Urinary bladder (tissue), 4 donors: ENCODE results near the gene SHISA8. TPM values are rescaled to one million over a fixed set of nuclear protein-coding genes. Genes with fewer than 3 reads are reported as not detected.

Experiments used
- DNase-seq: peaks from one replicate; pipeline ENCODE4 v3.0.0-alpha.2; 2015; ENCODE audit errors: extremely low spot score
- H3K27ac ChIP-seq: one replicate; pipeline ENCODE4 v1.5.1; 2013; ENCODE audit warnings: low read depth, mild to moderate bottlenecking, moderate library complexity
- H3K36me3 ChIP-seq: one replicate; pipeline ENCODE4 v1.6.1; 2013; ENCODE audit warnings: mild to moderate bottlenecking, moderate library complexity; ENCODE audit not compliant: insufficient read depth
- H3K4me1 ChIP-seq: one replicate; pipeline ENCODE4 v1.6.1; 2013; ENCODE audit warnings: mild to moderate bottlenecking, moderate library complexity; ENCODE audit not compliant: insufficient read depth
- H3K4me3 ChIP-seq: one replicate; pipeline ENCODE4 v1.5.1; 2013; ENCODE audit warnings: low read depth, low read length
- WGBS: extraction: QIAGEN DNeasy Blood & Tissue Kit; methylation state at CpG from one replicate; pipeline ENCODE4 v1.1.7; 2013; 5-methylcytosine and 5-hydroxymethylcytosine counted together
- polyA plus RNA-seq: library from polyadenylated mRNA; stranded (reverse); fragments of 200-250 nt; gene quantifications from one replicate; pipeline ENCODE4 v1.2.3, GENCODE V29; 2013
- total RNA-seq: library from RNA; depleted of rRNA; stranded (reverse); fragments of >200 nt; gene quantifications from one replicate; pipeline ENCODE4 v1.2.3, GENCODE V29; 2014
- donor health status: healthy with polysubstance abuse.
- donor health status: healthy.

SHISA8 gene
- total and polyA plus RNA-seq, 2 donors, result not detected

DNA sequence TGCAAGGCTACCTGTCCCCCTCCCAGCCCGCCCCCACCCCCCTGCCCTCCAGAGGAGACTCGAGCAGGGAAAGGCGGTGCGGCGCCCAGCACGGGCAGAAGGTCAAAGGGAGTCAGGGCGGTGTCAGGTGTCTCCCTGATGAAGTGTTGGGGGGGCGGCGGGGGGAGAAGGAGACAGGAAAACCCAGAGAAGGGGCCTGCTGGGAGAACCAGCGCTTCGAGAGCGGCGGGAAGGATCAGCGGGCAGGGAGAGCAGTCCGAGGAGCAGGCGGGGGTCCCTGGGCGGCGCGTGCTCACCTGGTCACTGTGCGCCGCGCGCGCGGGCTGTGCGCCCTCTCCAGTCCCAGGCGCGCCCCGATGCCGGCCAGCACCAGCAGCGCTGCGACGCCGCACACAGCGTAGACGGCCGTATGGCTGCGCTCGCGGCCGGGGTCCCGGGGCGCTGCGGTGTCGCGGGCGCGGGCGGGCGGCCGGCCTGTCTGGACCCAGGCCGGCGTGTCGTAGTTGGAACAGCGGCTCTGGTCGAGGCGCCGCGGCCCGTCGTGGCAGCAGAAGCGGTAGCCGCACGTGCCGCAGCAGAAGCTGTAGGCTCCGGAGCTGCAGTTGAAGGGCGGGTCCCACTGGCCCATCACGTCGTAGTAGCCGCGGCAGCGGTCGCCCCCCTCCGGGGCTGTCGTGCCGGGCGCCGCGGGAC lies 886 bp downstream of the SHISA8 start:
- Histone ChIP-seq H3K4me3 (peak overlapping the region; percentile 40), H3K4me1 (peaks cover 6% of the 10 kb centered on the region), H3K36me3 (no peaks in the 10 kb centered on the region), H3K27ac (no peak overlapping the region)
- 2% methylated on average over 79 of the region's 79 CpGs for WGBS
- DNase-seq, result no peak

DNA sequence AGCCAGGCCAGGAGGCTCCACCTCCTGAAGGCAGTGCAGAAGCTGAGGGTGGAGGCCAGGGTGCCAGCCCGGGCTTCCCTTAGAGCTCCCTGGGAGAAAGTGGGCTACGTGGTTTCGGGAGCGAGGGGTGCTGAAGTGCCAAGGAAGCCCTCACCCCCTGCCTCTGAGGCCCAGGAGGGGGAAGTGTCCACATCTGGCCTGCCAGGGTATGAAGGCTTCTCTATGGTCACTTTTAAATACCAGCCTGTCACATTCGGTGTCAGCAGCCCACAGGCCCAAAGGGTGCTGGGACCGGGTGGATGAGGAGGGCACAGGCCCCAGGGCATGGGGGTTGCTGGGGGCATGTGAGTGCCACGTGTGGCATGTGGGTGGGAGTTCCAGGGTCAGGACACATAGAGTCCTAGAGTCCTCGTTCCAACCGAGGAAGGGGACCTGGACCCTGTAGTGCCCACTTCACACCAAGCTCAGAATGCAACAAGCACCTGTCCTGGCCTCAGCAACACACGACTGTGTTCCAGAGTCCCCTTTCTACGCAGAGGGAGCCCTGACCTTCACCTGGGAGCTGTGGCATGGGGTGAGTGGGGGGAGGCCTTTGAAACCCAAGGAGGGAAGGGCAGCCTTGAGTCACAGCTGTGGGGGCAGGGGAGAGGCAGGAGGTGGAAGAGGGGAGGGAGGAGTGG lies 1.7 kb downstream of the SHISA8 start:
- Histone ChIP-seq H3K4me3 (no peak overlapping the region), H3K4me1 (peaks cover 6% of the 10 kb centered on the region), H3K36me3 (no peaks in the 10 kb centered on the region), H3K27ac (no peak overlapping the region)
- no peak for DNase-seq
- 74% methylated on average over 11 of the region's 11 CpGs for WGBS

DNA sequence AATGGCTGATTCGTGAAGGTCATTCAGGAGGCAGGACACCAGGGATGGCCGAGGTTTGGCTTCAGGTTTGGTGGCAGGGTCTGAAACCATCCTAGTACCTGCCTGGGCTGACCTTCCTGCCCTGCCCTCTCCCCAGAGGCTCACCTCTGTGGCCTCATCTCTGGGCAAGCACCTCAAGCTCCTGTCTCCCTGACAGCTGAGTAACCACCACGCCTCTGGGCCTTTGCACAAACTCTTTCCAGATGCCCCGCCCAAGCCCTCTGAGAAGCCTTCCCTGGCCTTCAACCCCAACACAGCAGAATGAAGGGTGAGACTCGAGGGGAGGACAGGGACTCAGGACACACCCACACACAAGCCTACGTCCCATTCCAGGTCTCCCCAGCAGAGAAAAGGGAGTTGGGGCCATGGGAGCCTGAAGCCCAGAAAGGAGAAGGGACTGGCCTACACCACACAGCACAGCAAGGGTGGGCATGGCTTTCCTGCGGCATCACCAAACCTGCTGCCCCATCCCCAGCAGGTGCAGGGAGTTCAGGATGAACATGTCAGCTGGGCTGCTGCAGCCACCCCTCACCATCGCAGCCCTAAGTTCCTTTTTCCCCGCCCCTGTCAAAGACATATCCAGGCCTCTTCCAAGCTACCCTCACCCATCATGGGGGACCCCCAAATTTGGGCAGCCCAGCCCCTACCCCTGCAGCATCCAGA lies 2.4 kb downstream of the SHISA8 start:
- no peak for DNase-seq
- no peaks in the 10 kb centered on the region for H3K36me3 ChIP-seq
- H3K4me3 ChIP-seq, result no peak overlapping the region
- WGBS, result 81% methylated on average over 9 of the region's 9 CpGs
- peaks cover 6% of the 10 kb centered on the region for H3K4me1 ChIP-seq
- no peak overlapping the region for H3K27ac ChIP-seq

DNA sequence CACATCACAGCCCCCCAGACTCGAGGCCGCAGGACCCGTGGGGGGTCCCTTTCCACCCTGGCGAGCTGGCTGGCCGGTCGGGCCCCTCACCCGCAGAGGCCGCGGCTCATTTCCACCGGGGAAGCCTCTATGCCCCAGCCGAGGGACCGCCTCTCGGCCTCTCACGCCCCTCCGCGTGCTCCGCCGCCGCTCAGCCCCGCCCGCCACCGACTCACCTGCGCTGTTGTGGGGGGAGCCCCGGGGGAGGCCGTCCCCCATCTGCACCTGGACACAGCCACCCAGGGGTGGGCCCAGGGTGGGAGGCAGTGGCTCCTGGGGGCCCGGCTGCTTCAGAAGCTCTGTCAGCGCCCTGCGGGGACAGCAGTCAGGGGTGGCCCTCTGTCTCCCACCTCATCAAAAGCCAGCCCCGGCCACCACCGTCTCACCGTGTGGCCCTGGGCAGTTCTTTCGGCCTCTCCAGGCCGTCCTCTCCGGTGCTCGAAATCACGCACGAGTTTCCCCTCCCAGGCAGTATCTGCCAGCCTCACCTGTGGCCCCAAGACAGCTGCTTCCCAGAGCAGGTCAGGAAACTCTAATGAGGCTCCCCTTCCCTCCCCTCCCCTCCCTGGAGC lies 3.8 kb downstream of the SHISA8 start:
- DNase-seq, result no peak
- peaks cover 6% of the 10 kb centered on the region for H3K4me1 ChIP-seq
- WGBS, result 13% methylated on average over 37 of the region's 37 CpGs
- no peak overlapping the region for H3K27ac ChIP-seq
- no peaks in the 10 kb centered on the region for H3K36me3 ChIP-seq
- H3K4me3 ChIP-seq, result peak overlapping the region; percentile 34

DNA sequence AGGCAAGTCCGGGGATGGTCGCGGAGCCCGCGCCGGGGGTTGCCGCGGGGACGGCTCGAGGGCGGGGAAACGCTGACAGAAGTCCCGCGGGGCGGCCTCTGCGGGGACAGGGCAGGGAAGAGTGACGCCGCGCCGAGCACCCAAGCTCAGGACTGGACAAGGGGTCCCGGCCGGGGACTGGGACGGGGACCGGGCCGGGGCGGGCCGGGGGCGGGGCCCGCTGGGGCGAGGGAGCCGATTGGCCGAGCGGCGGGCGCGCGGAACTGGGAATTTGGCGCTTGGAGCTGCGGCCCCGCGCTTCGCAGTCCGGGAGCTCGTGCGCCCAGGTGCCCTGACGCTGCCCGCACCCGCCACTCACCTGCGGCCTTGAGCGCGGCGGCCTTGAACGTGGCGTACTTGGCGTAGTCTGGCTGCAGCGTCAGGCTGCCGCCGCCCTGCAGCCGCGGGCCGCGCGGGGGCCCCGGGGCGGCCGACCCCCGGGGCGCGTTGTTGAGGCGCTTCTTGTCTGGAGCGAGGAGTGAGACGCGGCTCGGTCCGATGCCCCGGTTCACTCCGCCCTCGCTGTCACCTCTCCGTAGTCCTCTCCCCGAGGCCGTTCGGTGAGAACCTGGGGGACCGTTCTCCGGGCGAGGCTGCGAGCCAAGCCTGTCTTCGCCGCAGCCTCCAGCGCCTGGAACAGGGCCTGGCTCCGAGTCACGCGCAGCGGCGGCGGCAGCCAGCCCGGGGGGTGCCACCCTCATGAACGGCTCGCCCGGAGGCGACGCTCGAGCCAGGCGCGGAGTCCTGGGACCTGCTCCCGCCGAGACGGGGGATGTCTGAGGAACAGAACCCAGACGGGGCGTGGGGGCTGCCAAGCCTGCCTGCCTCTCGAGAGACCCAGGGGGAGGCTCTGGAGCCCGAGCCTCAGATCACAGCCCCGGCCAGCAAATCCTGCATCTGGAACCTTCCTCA lies 4.5 kb downstream of the SHISA8 start:
- H3K4me1 ChIP-seq, result peaks cover 6% of the 10 kb centered on the region
- no peaks in the 10 kb centered on the region for H3K36me3 ChIP-seq
- DNase-seq, result no peak
- no peak overlapping the region for H3K27ac ChIP-seq
- WGBS, result 2% methylated on average over 111 of the region's 112 CpGs
- peak overlapping the region; percentile 34 for H3K4me3 ChIP-seq

DNA sequence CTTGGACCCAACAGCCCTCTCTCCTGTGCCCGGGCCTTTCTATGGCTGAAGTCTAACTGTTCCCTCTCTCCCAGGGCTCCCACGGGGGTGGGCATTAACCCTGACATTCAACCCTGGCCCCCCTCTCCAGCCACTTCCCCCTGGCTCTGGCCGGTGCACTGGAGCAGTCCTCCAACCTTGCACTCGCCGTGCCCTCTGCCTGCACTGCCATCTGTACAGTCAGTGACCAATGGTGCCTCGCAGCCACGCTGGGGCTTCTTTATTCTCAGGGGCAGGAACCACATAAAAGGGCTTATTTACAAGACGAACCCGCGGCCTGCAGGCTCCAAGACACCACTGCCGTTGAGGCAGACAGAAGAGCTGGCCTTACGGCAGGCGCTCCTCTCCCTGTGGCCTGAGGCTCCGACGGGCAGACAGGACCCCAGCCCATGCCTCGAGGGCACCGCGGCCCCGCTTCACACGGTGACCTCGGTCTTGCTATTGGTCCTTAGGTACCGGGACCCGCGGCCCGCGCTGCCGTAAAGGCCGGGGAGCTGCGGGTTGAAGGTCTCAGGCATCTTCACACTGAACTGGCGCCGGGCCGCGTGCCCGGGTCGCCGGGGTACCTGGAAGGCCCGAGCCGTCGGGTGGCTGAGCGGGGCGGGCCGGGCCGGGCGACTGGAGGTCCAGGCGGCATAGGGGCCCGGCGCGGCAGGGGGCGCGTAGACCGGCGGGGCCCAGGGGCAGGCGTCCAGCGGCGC lies 5.4 kb downstream of the SHISA8 start:
- WGBS, result 22% methylated on average over 55 of the region's 55 CpGs
- H3K4me3 ChIP-seq, result peak overlapping the region; percentile 34

DNA sequence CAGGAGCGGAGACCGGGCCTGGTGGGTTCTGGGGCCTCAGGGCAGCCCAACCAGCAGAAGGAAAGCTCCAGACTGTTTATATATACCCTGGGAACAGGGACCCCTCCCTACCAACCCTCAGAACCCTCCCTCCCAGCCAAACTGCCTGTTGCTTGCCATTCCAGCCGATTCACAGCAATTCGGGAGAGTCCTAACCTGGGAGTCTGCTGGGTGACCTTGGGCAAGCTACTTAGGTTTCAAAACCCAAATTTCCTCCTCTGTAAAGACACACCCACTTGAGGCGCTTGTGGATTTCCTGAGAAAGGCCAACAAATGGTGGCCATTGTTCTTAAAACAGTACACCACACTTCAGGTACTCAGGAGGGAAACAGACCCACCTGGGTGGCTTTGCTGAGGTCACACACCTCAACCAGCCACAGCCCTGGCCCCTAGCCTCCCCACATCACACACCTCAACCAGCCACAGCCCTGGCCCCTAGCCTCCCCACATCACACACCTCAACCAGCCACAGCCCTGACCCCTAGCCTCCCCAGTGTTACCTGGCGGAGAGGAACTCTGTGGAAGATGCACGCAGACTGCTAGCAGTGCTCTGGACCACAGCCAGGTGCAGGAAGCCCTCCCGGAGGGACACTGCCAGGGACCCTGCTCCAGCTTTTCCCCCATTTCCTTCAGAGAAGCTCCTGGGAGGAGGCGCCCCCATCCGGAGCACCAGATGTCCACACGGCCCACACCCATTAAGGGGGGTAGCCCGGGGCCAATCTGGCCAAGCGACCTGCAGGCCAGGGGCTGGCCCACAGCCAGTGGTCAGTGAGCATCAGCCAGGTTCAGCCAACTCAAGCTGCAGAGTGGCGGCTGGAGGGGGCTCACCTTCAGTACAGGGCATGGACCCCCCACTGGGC lies 6.2 kb downstream of the SHISA8 start:
- 69% methylated on average over 14 of the region's 14 CpGs for WGBS
- H3K27ac ChIP-seq, result no peak overlapping the region

More for the DNA sequence above, 5.4 kb downstream of the SHISA8 start:
- Histone ChIP-seq H3K4me1 (peaks cover 4% of the 10 kb centered on the region), H3K27ac (no peak overlapping the region), H3K36me3 (no peaks in the 10 kb centered on the region)
- DNase-seq, result no peak

DNA sequence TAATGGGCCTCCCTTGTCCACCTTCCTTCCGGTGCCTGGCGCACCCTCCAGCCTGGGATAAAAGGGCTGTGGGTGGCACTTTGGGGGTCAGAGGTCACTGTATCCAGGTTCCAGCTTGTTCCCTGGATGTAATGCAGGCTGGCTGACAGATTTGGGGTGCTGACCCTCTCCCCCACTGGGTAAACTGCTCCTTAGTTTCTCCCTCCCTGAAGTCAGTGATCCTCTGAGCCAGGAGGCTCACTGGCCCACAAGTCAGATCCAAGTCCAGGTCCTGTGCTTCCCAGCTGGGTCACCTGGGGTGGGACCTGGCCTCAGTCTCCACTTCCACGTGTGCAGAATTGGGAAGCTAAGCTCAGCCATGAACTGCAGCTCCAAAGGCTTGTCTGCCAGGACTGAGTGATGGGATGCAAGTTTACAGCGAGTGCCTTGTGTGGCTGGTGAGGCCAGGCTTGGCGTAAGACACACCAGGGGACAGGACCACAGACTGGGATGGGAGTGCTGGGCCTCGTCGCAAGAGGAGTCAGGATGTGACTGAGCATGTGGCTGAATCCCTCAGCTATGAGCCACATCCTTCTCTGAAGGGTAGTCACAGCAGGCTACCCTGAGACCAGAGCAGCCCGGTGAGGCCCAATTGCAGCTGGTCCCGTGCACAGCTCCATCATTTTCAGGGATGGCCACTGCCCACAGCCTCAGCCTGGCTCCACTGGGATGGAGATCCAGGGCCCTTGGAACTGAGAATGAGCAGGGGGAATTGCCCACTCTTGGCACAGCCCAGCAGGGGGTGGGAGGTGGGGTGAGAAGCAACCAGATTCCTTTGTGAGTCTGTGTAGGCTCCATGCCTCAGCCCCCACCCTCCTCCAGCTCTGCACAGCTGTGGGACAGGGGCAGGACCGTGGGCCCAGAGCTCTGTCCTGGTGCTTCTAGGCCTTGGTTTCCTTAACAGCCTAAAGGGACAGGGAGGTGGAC lies 7.2 kb downstream of the SHISA8 start:
- WGBS, result 85% methylated on average over 10 of the region's 10 CpGs
- no peak overlapping the region for H3K4me3 ChIP-seq
- no peak for DNase-seq
- H3K4me1 ChIP-seq, result peaks cover 4% of the 10 kb centered on the region
- no peak overlapping the region for H3K27ac ChIP-seq
- H3K36me3 ChIP-seq, result no peaks in the 10 kb centered on the region

More for the DNA sequence above, 6.2 kb downstream of the SHISA8 start:
- DNase-seq, result no peak
- Histone ChIP-seq H3K4me1 (peaks cover 4% of the 10 kb centered on the region), H3K4me3 (no peak overlapping the region), H3K36me3 (no peaks in the 10 kb centered on the region)

DNA sequence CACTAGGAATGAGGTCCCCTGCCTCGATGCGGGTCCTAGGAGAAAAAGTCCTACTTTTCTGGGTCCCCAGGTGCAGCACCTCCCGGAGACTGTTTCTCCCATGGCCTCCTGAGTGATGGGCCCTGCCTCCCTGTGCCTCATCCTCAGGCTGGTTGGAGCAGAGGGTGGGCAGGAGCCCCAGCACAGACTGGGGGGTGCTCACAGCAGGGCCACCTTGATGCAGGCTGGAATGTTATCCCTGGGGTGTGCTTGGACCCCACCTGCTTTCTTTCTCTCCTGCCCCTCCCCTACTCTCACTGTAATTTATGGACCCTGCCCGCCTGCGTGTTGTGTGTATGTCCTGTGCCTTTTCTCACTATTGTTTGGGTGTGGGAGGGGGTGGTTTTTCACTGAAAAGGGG lies 8.1 kb downstream of the SHISA8 start:
- no peaks in the 10 kb centered on the region for H3K36me3 ChIP-seq
- H3K4me1 ChIP-seq, result peaks cover 4% of the 10 kb centered on the region
- H3K27ac ChIP-seq, result no peak overlapping the region
- DNase-seq, result no peak
- H3K4me3 ChIP-seq, result no peak overlapping the region
- WGBS, result 91% methylated on average over 5 of the region's 5 CpGs

DNA sequence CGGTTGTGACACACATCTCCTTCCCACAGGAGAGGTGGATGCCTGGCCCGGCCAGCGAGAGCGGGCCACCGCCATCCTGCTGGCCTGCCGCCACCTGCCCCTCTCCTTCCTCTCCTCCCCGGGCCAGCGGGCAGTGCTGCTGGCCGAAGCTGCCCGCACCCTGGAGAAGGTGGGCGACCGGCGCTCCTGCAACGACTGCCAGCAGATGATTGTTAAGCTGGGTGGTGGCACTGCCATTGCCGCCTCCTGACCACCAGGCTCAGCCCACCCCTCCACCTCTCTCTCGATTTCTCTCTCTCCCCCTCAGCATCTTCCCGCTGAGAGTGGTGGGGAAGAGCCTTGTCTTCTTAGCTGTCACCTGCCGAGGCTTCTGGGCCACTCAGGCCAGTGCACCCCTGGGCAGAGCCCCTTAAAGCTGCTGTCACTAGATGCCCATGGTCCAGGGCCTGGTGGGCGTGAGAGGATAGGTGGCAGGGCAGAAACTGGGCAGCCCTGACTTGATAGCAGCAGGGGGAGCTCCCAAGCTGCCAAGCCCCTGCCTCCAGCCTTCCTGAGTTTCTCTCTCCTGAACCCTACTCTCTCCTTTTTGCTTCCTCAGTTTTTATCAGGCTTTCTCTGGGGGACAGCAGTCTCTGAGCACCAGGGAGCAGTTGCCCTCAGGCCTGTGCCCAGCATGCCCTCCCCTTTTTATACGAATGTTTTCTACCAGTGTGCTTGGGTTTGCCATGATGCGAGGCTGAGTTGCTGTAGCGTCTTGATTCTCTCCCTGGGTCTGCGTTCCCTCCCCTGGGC lies 9.3 kb downstream of the SHISA8 start:
- no peak overlapping the region for H3K27ac ChIP-seq
- H3K4me3 ChIP-seq, result no peak overlapping the region
- H3K4me1 ChIP-seq, result no peaks in the 10 kb centered on the region
- no peak for DNase-seq
- H3K36me3 ChIP-seq, result no peaks in the 10 kb centered on the region
- WGBS, result 92% methylated on average over 23 of the region's 23 CpGs
